Gastrocnemius medialis (tissue), 4 donors: Measurements from ENCODE around the gene ARFIP2. TPM values are rescaled to one million over a fixed set of nuclear protein-coding genes. Genes with fewer than 3 reads are reported as not detected.

Experiments used
- ATAC-seq, 2 donors: fragments of 150-250 bp; one replicate each; pipeline ENCODE4 v1.9.1; 2016
- DNase-seq, 2 donors: peaks; one replicate each; pipeline ENCODE4 v3.0.0-alpha.2; 2019
- H3K27ac ChIP-seq, 4 donors: fragments of 200-600 bp; sonication (generic); 1 replicate in 1 of 4; 2 replicates in 3 of 4; pipeline ENCODE4 v1.5.1; 2016 to 2018; ENCODE audit warnings: mild to moderate bottlenecking in 2 of 4, moderate library complexity in 1 of 4
- H3K27me3 ChIP-seq, 3 donors: fragments of 200-600 bp; sonication (generic) in 2 of 3; 1 replicate in 1 of 3; 2 replicates in 2 of 3; pipeline versions ENCODE4 v1.5.1 to v1.6.0; 2016 to 2019; ENCODE audit warnings: mild to moderate bottlenecking in 1 of 3, moderate library complexity in 1 of 3
- H3K36me3 ChIP-seq, 2 donors: fragments of 200-600 bp; sonication (generic) in 1 of 2; one replicate each; pipeline ENCODE4 v1.5.1; 2017 to 2018
- H3K4me1 ChIP-seq, 2 donors: fragments of 200-600 bp; sonication (generic) in 1 of 2; one replicate each; pipeline ENCODE4 v1.5.1; 2016 to 2017; ENCODE audit warnings: mild to moderate bottlenecking in 2 of 2
- H3K4me3 ChIP-seq, 4 donors: fragments of 200-600 bp; sonication (generic) in 3 of 4; 1 replicate in 1 of 4; 2 replicates in 3 of 4; pipeline ENCODE4 v1.5.1; 2016 to 2019; ENCODE audit warnings: mild to moderate bottlenecking in 2 of 4
- H3K9me3 ChIP-seq, 3 donors: fragments of 200-600 bp; sonication (generic) in 2 of 3; 1 replicate in 1 of 3; 2 replicates in 2 of 3; pipeline ENCODE4 v1.5.1; 2016 to 2019
- POLR2A ChIP-seq, 2 donors: fragments of 450-650 bp; IDR thresholded peaks; one replicate each; pipeline ENCODE4 v1.6.1; 2017; ENCODE audit warnings: antibody characterized with exemption in 2 of 2, mild to moderate bottlenecking in 2 of 2, moderate library complexity in 2 of 2
- in situ Hi-C, 4 donors: fragments of 200-750 bp; cut with MboI; loops; one replicate each; pipeline versions ENCODE4 v1.15.0 to v1.8.0; 2017; ENCODE audit warnings: low sequenced_read_pairs in 4 of 4
- intact Hi-C: fragments of 100-400 bp; cut with DNase I; formaldehyde crosslinking; loops from one replicate; pipeline ENCODE4 v1.15.1; 2023; ENCODE audit warnings: low total_unique reads
- total RNA-seq, 4 donors: library from RNA; depleted of rRNA; stranded (reverse); fragments of >200 nt; gene quantifications; one replicate each; pipeline versions ENCODE4 v1.1.0 to v1.2.3, GENCODE V29; 2016
- TF ChIP-seq, protein P1 (sequence below), 5 experiments: fragments of 450-650 bp in 3 of 5; fragments of 200-600 bp in 2 of 5; sonication (generic) in 2 of 5; IDR thresholded peaks in 4 of 5; conservative IDR thresholded peaks in 1 of 5; 1 replicate in 4 of 5; 2 replicates in 1 of 5; pipeline ENCODE4 v1.5.1; 2016 to 2019; ENCODE audit warnings: antibody characterized with exemption in 5 of 5, mild to moderate bottlenecking in 3 of 5, moderate library complexity in 3 of 5

The ARFIP2 gene
- total RNA-seq, 4 donors from 2014 or later: 20.1 to 27.8 (median 24.4) TPM

GRCh38 chr11:6452219-6452618, 28.9 kb downstream of the ARFIP2 start:
- in situ Hi-C loops: no loop called here
- intact Hi-C loops: no loop called here
- no peak for DNase-seq
- no peaks in the 10 kb centered on the region for H3K9me3 ChIP-seq
- H3K36me3 ChIP-seq: peaks cover 0 to 80% of the 10 kb centered on the region in 2 donors
- H3K4me1 ChIP-seq: peaks cover 0 to 2% of the 10 kb centered on the region in 2 donors
- ATAC-seq: no peak
- H3K27ac ChIP-seq: no peak overlapping the region
- TF ChIP-seq, protein P1, sequence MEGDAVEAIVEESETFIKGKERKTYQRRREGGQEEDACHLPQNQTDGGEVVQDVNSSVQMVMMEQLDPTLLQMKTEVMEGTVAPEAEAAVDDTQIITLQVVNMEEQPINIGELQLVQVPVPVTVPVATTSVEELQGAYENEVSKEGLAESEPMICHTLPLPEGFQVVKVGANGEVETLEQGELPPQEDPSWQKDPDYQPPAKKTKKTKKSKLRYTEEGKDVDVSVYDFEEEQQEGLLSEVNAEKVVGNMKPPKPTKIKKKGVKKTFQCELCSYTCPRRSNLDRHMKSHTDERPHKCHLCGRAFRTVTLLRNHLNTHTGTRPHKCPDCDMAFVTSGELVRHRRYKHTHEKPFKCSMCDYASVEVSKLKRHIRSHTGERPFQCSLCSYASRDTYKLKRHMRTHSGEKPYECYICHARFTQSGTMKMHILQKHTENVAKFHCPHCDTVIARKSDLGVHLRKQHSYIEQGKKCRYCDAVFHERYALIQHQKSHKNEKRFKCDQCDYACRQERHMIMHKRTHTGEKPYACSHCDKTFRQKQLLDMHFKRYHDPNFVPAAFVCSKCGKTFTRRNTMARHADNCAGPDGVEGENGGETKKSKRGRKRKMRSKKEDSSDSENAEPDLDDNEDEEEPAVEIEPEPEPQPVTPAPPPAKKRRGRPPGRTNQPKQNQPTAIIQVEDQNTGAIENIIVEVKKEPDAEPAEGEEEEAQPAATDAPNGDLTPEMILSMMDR (IDR thresholded peaks at IDR 0.05 in 4 of 5, conservative IDR thresholded peaks at IDR 0.05 in 1 of 5): no peak
- no peak for TF ChIP-seq POLR2A (IDR thresholded peaks at IDR 0.05)
- H3K27me3 ChIP-seq: no peaks in the 10 kb centered on the region
- no peak overlapping the region for H3K4me3 ChIP-seq

DNA sequence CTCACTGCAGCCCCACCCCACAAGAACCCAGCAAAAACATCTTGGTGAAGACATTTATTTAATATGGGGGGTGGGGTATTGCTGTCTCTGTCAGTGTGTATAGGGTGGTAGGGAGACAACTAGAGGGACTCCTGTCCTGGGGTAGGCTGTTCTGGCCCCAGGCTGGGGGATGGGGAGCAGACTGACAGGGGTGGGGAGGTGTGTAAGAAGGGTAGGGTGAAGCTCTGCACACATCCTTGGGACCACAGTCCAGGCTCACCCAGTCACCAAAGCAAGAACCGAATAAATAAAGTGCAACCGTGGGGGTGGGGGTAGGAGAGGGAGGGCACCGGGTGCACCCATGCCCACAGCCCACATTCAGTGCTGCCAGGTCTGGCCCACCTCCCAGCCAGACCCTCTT, 32.6 kb downstream of the ARFIP2 start:
- no peak for DNase-seq
- Histone ChIP-seq H3K27me3 (no peaks in the 10 kb centered on the region), H3K4me3 (no peak overlapping the region), H3K36me3 (peaks cover 0 to 56% of the 10 kb centered on the region in 2 donors), H3K9me3 (no peaks in the 10 kb centered on the region), H3K27ac (no peak overlapping the region), H3K4me1 (no peaks in the 10 kb centered on the region)
- in situ Hi-C loops (loop anchor here in 1 of 4 donors (10.0 kb wide), 1 partner anchor 74 kb away; no protein-coding TSS in a partner anchor), intact Hi-C loops (no loop called here)
- no peak for TF ChIP-seq POLR2A (IDR thresholded peaks at IDR 0.05)
- TF ChIP-seq, protein P1 (IDR thresholded peaks at IDR 0.05 in 4 of 5, conservative IDR thresholded peaks at IDR 0.05 in 1 of 5): no peak
- no peak for ATAC-seq

- in situ Hi-C loops (loop anchor here (5.0 to 10.0 kb wide), 2 partner anchors 66 to 69 kb away; no protein-coding TSS in a partner anchor), intact Hi-C loops (loop anchor here (1.0 to 5.0 kb wide), 3 partner anchors 25 to 64 kb away; partner anchors contain the start of gene APBB1)
- Histone ChIP-seq H3K36me3 (peaks cover 0 to 8% of the 10 kb centered on the region in 2 donors), H3K27ac (no peak overlapping the region), H3K4me3 (no peak overlapping the region), H3K9me3 (no peaks in the 10 kb centered on the region), H3K27me3 (no peaks in the 10 kb centered on the region), H3K4me1 (no peaks in the 10 kb centered on the region)
- TF ChIP-seq POLR2A (IDR thresholded peaks at IDR 0.05): no peak
- TF ChIP-seq, protein P1 (IDR thresholded peaks at IDR 0.05 in 4 of 5, conservative IDR thresholded peaks at IDR 0.05 in 1 of 5): peak; percentile 62 to 81 (median 71)
- DNase-seq (peak; percentile 10 to 33), ATAC-seq (peak; percentile 50 to 88)
Observed at GRCh38 chr11:6443269-6444003, 37.7 kb downstream of the ARFIP2 start.

DNA sequence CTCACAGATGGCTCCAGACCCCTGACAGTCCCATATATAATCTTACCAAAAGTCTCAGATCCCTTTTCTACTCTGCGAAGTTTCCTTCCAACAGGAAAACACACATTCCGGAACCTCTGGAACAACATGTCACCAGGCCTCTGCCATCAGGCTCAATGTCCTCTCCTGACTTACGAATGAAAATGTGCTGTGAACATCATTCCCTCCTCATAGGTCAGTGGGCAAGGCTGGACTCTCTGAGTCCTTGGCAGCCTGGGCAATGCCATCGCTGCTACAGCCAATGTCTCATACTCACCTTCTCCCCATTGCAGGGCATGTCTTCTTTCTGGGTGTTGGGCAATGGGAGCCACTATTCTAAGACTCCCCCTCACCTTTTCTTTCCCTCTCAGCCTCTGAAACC, 38.7 kb downstream of the ARFIP2 start:
- no peak overlapping the region for H3K4me3 ChIP-seq
- H3K27me3 ChIP-seq: no peaks in the 10 kb centered on the region
- no peaks in the 10 kb centered on the region for H3K9me3 ChIP-seq
- H3K4me1 ChIP-seq: no peaks in the 10 kb centered on the region
- in situ Hi-C loops: loop anchor here (5.0 to 10.0 kb wide), 2 partner anchors 65 to 68 kb away; no protein-coding TSS in a partner anchor
- no peak for DNase-seq
- H3K36me3 ChIP-seq: no peaks in the 10 kb centered on the region
- no peak for TF ChIP-seq POLR2A (IDR thresholded peaks at IDR 0.05)
- TF ChIP-seq, protein P1 (IDR thresholded peaks at IDR 0.05 in 4 of 5, conservative IDR thresholded peaks at IDR 0.05 in 1 of 5): no peak
- intact Hi-C loops: loop anchor here (2.0 to 5.0 kb wide), 2 partner anchors 24 to 60 kb away; partner anchors contain the start of gene APBB1
- no peak for ATAC-seq
- no peak overlapping the region for H3K27ac ChIP-seq
